Left renal cortex interstitium (tissue), 4 donors: ENCODE results near the gene FOXF1. TPM values are rescaled to one million over a fixed set of nuclear protein-coding genes. Genes with fewer than 3 reads are reported as not detected.

ENCODE experiments used
- DNase-seq, 4 donors: peaks; one replicate each; pipeline ENCODE4 v3.0.0-alpha.2; 2013; ENCODE audit warnings: low read depth in 4 of 4, low spot score in 2 of 4, missing footprints in 1 of 4
- polyA plus RNA-seq, 4 donors: library from polyadenylated mRNA; unstranded; fragments of 120-200 nt; gene quantifications; one replicate each; pipeline ENCODE4 v1.2.1, GENCODE V29; 2013; ENCODE audit not compliant: insufficient read length in 4 of 4

FOXF1 gene
- polyA plus RNA-seq, 4 donors: 0.04 to 0.09 TPM; not detected in 2

- DNase-seq: peak in 2 of 4 donors; percentile 4 to 6
These were observed 44.2 kb downstream of the FOXF1 start for GRCh38 chr16:86554599-86554916.

- peak in 3 of 4 donors; percentile 17 to 90 (median 87) for DNase-seq
These were observed 44.8 kb downstream of the FOXF1 start, which contains the start of gene MTHFSD for GRCh38 chr16:86554917-86555703. Gene MTHFSD (minus strand): TSS chr16:86555235. CDS start chr16:86555184, 51 bp downstream.

- no peak for DNase-seq
These were observed 45.4 kb downstream of the FOXF1 start for GRCh38 chr16:86555704-86556075.

GRCh38 chr16:86556576-86556975, 46.2 kb downstream of the FOXF1 start:
- no peak for DNase-seq

- DNase-seq: no peak
These were observed 47.3 kb downstream of the FOXF1 start for GRCh38 chr16:86557587-86557986.

- DNase-seq: no peak
These were observed 48.2 kb downstream of the FOXF1 start for GRCh38 chr16:86558355-86559193.

- no peak for DNase-seq
These were observed 49.5 kb downstream of the FOXF1 start for GRCh38 chr16:86559802-86560305.

- no peak for DNase-seq
These were observed 52.0 kb downstream of the FOXF1 start for GRCh38 chr16:86562356-86562755.

- DNase-seq: peak in 2 of 4 donors; percentile 85 to 92
These were observed 53.4 kb downstream of the FOXF1 start for GRCh38 chr16:86563469-86564345.

Other genes with a start within 250 kb of the FOXF1 start
- 10 to 100 TPM; 19.1 to 33.8 (median 28.3) TPM for gene MTHFSD, start 44.7 kb downstream of the FOXF1 start, polyA plus RNA-seq
- 10 to 100 TPM; 37.9 to 61.0 (median 46.8) TPM for gene FOXC2, start 56.3 kb downstream of the FOXF1 start, polyA plus RNA-seq
- 10 to 100 TPM; 13.5 to 24.2 (median 19.0) TPM for gene FOXL1, start 68.0 kb downstream of the FOXF1 start, polyA plus RNA-seq